HepG2 (cell line): ENCODE measurements around the gene TPI1. TPM values are rescaled to one million over a fixed set of nuclear protein-coding genes. Genes with fewer than 3 reads are reported as not detected.

Source experiments
- ATAD3A ChIP-seq: sonication (generic); formaldehyde crosslinking; IDR thresholded peaks from 2 replicates; pipeline ENCODE4 v1.4.0; 2020; ENCODE audit warnings: missing genetic modification reagents
- ATF5 ChIP-seq: sonication (generic); formaldehyde crosslinking; IDR thresholded peaks from 2 replicates; pipeline ENCODE4 v1.4.0; 2020; ENCODE audit warnings: mild to moderate bottlenecking, low read depth, missing genetic modification reagents
- DNMT1 ChIP-seq: sonication (generic); formaldehyde crosslinking; IDR thresholded peaks from 2 replicates; pipeline ENCODE4 v1.5.1; 2020; ENCODE audit warnings: mild to moderate bottlenecking, missing genetic modification reagents
- ELF1 ChIP-seq: sonication (generic); formaldehyde crosslinking; IDR thresholded peaks from 2 replicates; pipeline ENCODE4 v1.4.0; 2020; ENCODE audit warnings: missing genetic modification reagents
- ESRRA ChIP-seq: sonication (generic); formaldehyde crosslinking; IDR thresholded peaks from 2 replicates; pipeline ENCODE4 v1.5.1; 2020; ENCODE audit warnings: mild to moderate bottlenecking, low read depth, missing genetic modification reagents
- GLI4 ChIP-seq: sonication (generic); formaldehyde crosslinking; IDR thresholded peaks from 2 replicates; pipeline ENCODE4 v1.5.1; 2020; ENCODE audit warnings: missing genetic modification reagents, mild to moderate bottlenecking, moderate library complexity, borderline replicate concordance
- KLF6 ChIP-seq: IDR thresholded peaks from 2 replicates; pipeline ENCODE4 v1.8.0; 2016; ENCODE audit warnings: missing biosample characterization, missing genetic modification reagents
- PRDM15 ChIP-seq: sonication (generic); formaldehyde crosslinking; IDR thresholded peaks from 2 replicates; pipeline ENCODE4 v1.4.0; 2020; ENCODE audit warnings: missing genetic modification reagents
- RORA ChIP-seq: sonication (generic); formaldehyde crosslinking; IDR thresholded peaks from 2 replicates; pipeline ENCODE4 v1.5.0; 2020; ENCODE audit warnings: mild to moderate bottlenecking, missing genetic modification reagents, moderate library complexity
- TCF7 ChIP-seq: sonication (generic); IDR thresholded peaks from 2 replicates; pipeline ENCODE4 v1.6.1; 2016; ENCODE audit warnings: antibody characterized with exemption, low read depth
- TOE1 ChIP-seq: sonication (generic); formaldehyde crosslinking; IDR thresholded peaks from 2 replicates; pipeline ENCODE4 v1.4.0; 2020; ENCODE audit warnings: mild to moderate bottlenecking, missing genetic modification reagents
- ZBTB1 ChIP-seq: sonication (generic); formaldehyde crosslinking; IDR thresholded peaks from 2 replicates; pipeline ENCODE4 v1.4.0; 2020; ENCODE audit warnings: missing genetic modification reagents, borderline replicate concordance
- ZNF350 ChIP-seq: sonication (generic); formaldehyde crosslinking; IDR thresholded peaks from 2 replicates; pipeline ENCODE4 v1.4.0; 2020; ENCODE audit warnings: mild to moderate bottlenecking, low read depth, missing genetic modification reagents, borderline replicate concordance
- ZNF687 ChIP-seq: sonication (generic); formaldehyde crosslinking; IDR thresholded peaks from 2 replicates; pipeline ENCODE4 v1.5.1; 2020; ENCODE audit warnings: mild to moderate bottlenecking, missing genetic modification reagents, moderate library complexity
- ZNF878 ChIP-seq: sonication (generic); formaldehyde crosslinking; IDR thresholded peaks from 2 replicates; pipeline ENCODE4 v1.8.1; 2023; ENCODE audit warnings: mild to moderate bottlenecking, missing genetic modification reagents, moderate library complexity
- ZSCAN25 ChIP-seq: sonication (generic); formaldehyde crosslinking; IDR thresholded peaks from 2 replicates; pipeline ENCODE4 v1.8.0; 2022; ENCODE audit warnings: mild to moderate bottlenecking, missing genetic modification reagents
- ZUFSP ChIP-seq: sonication (generic); formaldehyde crosslinking; IDR thresholded peaks from 2 replicates; pipeline ENCODE4 v1.9.0; 2021; ENCODE audit warnings: missing genetic modification reagents, mild to moderate bottlenecking, borderline replicate concordance
- ZZZ3 ChIP-seq: sonication (generic); formaldehyde crosslinking; IDR thresholded peaks from 2 replicates; pipeline ENCODE4 v1.4.0; 2020; ENCODE audit warnings: missing genetic modification reagents, mild to moderate bottlenecking, borderline replicate concordance
- polyA plus RNA-seq, 8 experiments: library from polyadenylated mRNA; depleted of rRNA in 3 of 8; stranded (reverse) in 7 of 8; unstranded in 1 of 8; fragments of >200 nt; fragmentation: Illumina TruSeq in 4 of 8; extraction: Trizol in 4 of 8; gene quantifications; 2 replicates each; pipeline versions ENCODE4 v1.2.1 to v1.2.3, GENCODE V29; 2011 to 2016; ENCODE audit warnings: low read depth in 4 of 8, missing spikeins in 1 of 8, mixed read lengths in 1 of 8; ENCODE audit not compliant: insufficient read depth in 1 of 8
- total RNA-seq, 5 experiments: library from RNA; depleted of rRNA; stranded (reverse); fragments of >200 nt; fragmentation: Illumina TruSeq; extraction: Trizol; gene quantifications; 2 replicates each; pipeline ENCODE4 v1.2.3, GENCODE V29; 2016; ENCODE audit warnings: low read depth in 1 of 5

The TPI1 gene
- total and polyA plus RNA-seq, 2 of the 13 experiments (the other 11 are each of a cell fraction or from before 2014, with no cell fraction given), result 945 to 2,535 TPM

- TF ChIP-seq ZNF687 (CRISPR knock-in tag) (peak; percentile 68), PRDM15 (CRISPR knock-in tag) (0 out of 2 replicates have a peak, but pooled peaks have one; percentile 19), ZNF350 (CRISPR knock-in tag) (peak; percentile 77), ATF5 (CRISPR knock-in tag) (0 out of 2 replicates have a peak, but pooled peaks have one; percentile 71), ZNF878 (CRISPR knock-in tag) (no peak), DNMT1 (CRISPR knock-in tag) (no peak; the same call in 1 of the 2 replicates), GLI4 (CRISPR knock-in tag) (no peak), ZZZ3 (CRISPR knock-in tag) (peak; percentile 63; the same call in 1 of the 2 replicates), ELF1 (CRISPR knock-in tag) (no peak), ATAD3A (CRISPR knock-in tag) (no peak), ZUFSP (CRISPR knock-in tag) (no peak), KLF6 (CRISPR knock-in tag) (no peak), TOE1 (no peak), RORA (CRISPR knock-in tag) (no peak), ZBTB1 (CRISPR knock-in tag) (0 out of 2 replicates have a peak, but pooled peaks have one; percentile 27), ZSCAN25 (no peak; the same call in 1 of the 2 replicates), TCF7 (no peak), ESRRA (CRISPR knock-in tag) (peak; percentile 39; the same call in 1 of the 2 replicates)
These were observed 5.0 kb downstream of the TPI1 start (continued) for GRCh38 chr12:6872073-6873048.
